ENCODE results near the gene FOXD4L3.
"Not testable (repeated sequence)": the region's sequence is repeated elsewhere in the genome, so short reads cannot be mapped to it uniquely, and the experiment has no call there.

Gene FOXD4L3

DNA sequence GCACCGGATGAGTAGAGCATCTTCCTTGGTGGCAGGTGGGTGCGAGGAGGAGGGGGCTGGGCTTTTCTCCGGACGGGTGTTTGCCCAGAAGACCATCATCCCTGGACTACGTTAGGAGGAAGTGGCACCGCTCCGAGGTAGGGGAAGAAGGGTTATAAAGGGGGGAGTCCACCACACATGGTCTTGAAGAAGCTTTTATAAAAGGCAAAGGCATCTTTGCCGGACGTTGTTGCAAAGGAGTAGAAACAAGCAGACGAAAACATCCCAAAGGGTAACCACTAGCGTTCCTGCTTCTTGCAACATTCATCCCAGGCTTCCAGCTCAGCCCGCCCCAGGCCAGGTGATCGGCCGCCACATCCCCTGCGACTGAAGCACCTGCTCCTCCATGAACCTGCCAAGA, at the start of gene FOXD4L3:
Gene FOXD4L3 (plus strand): TSS at position 301 of the 400 bp plus-strand sequence. CDS start 85 bp downstream, at position 386.
- not testable (repeated sequence) for DNase-seq (ENCODE audit: low spot score)

DNA sequence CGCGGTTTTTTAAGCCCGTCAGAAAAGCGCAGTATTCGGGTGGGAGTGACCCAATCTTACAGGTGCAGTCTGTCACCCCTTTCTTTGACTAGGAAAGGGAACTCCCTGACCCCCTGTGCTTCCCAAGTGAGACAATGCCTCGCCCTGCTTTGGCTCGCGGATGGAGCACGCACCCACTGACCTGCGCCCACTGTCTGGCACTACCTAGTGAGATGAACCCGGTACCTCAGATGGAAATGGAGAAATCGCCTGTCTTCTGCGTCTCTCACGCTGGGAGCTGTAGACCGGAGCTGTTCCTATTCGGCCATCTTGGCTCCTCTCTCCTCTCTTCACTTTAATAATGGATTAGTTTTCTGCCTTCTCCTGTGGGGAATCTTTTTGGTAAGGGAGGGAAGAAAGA, 21.6 kb upstream of the FOXD4L3 start:
- DNase-seq (ENCODE audit: low spot score): not testable (repeated sequence)

DNA sequence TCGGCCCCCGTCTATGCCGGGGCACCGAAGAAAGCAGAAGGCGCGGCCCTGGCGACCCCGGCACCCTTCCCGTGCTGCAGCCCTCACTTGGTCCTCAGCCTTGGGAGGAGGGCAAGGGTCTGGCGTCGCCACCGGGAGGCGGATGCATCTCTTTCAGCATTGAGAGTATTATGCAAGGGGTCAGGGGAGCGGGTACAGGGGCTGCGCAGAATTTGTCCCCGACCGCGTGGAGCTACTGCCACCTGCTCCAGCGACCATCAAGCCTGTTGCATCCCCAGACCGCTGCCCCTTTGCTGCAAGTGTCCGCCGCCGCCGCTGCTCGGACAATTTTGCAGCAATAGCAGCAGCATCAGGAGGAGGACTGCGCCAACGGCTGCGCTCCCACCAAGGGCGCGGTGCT, 1.1 kb downstream of the FOXD4L3 start:
- not testable (repeated sequence) for DNase-seq (ENCODE audit: low spot score)

DNA sequence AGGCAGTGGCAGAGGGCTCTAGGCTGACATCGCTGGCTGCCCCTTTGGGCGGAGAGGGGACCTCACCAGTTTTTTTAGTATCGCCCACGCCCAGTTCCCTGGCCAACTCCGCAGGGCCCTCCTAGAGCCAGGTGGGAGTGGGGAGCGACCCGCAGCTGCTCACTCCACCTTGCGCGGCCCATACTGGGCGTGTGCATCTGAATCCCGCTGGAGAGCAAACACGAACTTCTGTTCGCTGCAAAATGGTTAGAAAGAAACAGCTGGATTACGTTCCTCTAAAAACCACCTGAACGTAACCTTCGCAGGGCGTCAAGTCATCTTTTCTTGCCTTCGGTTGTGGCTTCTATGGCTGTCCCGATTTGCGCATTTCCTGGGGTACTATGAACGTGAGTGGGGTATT, 1.5 kb downstream of the FOXD4L3 start:
- DNase-seq (ENCODE audit: low spot score): not testable (repeated sequence)

DNA sequence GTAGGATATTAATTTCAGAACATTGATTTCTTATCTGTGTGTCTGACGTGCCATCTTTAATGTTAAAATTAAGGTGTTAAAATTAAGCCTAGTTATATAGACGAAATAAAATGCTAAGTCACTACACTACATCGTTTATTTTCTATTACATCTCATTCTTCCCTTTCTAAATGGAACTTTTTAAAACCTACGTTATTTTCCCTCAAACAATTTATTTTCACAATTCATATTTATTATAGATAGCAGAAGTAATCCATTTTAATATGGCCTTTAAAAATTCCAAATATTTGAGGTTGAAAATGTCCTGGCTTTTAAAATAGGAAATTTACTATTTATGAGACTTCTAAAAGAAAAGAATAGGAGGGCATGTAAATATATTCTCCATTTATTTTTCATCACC, 2.1 kb downstream of the FOXD4L3 start:
- DNase-seq (ENCODE audit: low spot score): not testable (repeated sequence)

DNA sequence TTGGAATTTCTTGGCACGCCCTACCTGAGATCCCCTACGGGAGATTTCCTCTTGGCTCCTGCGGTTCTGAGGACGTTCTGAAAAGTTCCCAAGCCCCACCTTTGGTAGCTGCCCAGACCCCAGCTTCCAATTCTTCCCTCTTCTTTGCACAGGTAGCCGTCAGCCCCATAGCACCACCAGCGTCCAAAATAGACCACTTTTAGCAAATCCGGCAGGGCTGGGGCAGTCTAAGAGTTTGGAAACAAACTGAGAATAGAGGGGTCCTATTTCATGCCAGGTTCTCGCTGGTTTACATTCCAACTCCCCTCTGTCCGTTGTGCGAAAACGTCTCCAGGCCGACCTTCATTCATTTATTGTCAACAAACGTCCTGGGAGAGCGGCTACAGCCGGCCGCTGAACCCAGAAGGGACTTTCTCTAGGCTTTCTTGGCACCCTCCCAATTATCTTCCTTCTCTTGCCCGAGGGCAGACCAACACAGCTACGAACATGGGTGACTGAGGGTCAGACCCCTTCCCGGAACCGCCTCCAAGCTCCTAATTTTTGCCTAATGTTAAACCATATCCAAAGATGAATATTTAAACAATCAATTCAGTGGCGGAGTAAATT, 3.1 kb downstream of the FOXD4L3 start:
- DNase-seq (ENCODE audit: low spot score): not testable (repeated sequence)

DNA sequence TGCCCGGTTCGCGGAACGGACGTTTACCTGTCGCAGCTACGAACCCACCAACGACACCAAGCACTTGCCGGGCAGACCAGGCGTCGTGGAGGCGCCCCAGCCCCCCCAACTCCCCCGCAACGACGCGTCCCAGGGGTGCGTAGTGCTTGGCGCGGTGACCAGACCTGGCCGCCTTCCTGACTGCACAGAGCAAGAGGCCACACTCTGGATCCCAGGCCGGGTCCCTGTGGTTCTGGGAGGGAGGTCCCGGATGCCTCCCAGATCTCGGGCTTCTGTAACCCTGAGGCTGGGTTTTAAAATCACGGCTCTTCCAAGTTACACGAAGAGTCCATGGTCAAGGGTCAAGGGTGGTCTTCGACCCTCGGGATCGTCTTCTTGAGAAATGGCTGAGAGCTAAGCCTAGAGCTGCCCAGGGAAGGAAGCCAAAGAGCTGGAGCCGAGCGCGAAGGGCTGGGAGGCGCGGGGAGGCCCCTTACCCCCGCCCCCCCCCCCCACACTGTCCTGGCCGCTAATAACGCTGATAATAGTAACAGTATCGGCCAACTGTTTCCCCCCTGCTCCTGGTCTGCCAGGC, 3.8 kb downstream of the FOXD4L3 start:
- not testable (repeated sequence) for DNase-seq (ENCODE audit: low spot score)

DNA sequence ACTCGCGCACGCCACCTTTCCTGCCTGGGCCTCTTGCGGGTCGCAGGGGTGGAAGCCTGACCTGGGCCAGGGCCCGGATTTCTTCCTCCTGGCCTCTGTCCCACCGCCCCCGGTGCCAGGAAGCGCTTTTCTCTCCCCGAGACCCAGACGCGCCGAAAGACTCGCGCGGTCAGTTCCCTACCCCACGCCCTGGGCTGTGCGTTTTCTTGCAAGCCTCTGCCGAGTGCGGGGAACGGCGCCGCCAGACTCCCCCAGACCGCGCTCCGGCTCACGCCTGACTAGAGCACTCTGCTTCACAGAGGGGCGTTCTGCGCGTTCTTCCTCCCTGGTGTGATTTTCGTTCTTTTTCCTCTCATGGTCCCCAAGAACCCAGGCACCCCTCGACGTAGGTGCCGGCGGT, 4.5 kb downstream of the FOXD4L3 start:
- DNase-seq (ENCODE audit: low spot score): not testable (repeated sequence)

DNA sequence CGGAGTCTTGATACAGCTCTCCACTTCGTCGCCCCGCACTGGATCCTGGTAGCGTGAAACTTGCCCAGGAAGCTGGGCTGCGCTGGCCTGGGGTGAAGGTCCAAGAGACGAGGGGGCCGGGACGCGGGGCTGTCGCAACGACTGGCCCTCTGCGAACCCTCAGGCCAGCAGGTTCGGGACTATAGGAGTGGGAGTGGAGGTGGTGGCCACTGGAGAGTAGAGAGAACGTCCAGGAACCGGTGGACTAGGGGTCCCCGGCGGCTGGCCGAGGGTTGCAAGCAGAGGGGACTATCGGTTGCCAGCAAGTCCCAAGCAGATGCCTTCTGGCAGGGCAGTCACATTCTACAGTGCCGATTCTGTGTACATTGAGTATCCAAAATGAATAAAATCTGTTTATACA, 5.0 kb downstream of the FOXD4L3 start:
- not testable (repeated sequence) for DNase-seq (ENCODE audit: low spot score)

DNA sequence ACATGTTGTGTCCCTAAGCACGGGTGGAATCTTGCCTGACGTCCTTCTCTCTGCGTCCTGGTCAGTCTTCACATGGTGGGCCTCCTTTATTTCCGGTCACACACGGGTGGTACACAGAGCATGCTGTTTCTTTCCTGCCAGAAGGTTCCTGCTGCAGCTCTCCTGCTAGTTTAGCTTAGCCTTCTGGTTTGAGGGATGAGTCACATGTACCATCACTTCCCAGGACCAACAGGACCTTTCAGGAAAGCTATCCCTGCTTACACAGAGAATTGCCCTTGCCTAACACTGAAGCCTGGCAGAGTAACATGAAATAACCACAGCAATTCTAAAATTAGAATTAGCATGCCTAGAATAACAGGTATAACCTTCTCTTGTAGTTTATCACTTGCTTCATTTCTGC, 8.5 kb downstream of the FOXD4L3 start:
- DNase-seq (ENCODE audit: low spot score): not testable (repeated sequence)

DNA sequence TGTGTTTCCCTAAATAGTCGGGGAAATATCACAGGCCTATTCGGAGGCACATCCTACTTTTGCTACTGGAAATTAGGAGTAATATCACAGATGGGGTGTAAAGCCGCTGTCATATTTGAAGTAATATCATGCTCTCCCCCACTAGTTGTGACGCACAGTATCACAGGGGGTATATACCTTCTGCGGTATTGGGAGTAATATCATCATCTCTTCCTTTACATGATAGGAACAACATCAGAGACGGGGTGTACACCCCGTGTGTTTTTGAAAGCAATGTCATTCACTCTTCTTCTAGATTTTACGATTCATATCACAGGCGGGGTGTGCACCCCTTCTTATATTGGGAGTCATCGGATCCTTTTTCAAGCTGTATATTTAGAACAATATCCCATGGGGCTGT, 15.5 kb downstream of the FOXD4L3 start:
- not testable (repeated sequence) for DNase-seq (ENCODE audit: low spot score)

DNA sequence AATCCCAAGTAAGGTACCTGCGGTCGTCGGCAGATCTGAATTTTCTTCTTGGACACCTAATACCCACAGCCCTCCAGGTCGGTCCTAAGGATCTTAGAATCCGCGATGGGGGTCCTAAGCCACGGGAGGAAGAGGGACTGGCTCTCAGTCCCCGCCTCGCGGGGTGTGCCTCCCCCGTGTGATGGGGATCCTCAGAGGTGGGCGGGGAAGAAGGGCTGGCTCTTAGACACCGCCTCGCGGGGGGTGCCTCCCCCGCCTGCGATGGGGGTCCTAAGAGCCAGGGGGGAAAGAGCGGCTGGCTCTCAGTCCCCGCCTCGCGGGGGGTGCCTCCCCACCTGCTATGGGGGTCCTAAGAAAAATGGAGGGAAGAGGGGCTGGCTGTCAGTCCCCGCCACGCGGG, 21.1 kb downstream of the FOXD4L3 start:
- DNase-seq (ENCODE audit: low spot score): not testable (repeated sequence)

DNA sequence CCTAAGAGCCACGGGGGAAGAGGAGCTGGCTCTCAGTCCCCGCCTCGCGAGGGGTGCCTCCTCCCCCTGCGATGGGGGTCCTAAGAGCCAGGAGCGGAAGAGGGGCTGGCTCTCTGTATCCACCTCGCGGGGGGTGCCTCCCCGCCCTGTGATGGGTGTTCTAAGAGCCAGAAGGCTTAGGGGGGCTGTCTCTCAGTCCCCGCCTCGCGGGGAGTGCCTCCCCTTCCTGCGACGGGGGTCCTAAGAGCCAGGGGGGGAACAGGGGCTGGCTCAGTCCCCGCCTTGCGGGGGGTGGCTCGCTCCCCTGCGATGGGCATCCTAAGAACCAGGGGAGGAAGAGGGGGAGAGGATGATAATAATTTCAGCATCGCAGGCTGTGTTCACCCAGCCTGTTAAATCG, 21.9 kb downstream of the FOXD4L3 start:
- not testable (repeated sequence) for DNase-seq (ENCODE audit: low spot score)

DNA sequence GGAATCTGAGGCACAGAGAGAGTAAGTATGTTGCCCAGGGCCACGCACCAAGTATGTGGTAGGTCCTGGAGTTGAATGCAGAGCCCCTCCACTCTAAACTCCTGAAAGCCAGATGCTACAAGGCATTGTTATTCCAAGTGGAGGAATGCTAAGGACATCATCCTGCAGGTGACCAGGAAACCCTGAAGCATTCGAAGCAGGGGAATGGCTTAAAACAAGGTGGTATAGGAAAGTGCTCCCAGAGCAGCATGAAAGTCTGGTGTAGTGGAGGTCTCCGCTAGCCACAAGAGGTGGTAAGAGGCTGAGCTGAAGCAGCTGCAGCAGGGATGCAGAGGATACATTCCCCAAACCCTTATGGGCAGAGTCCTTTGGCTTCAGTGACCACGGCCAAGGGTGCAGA, 26.4 kb downstream of the FOXD4L3 start:
- not testable (repeated sequence) for DNase-seq (ENCODE audit: low spot score)

DNA sequence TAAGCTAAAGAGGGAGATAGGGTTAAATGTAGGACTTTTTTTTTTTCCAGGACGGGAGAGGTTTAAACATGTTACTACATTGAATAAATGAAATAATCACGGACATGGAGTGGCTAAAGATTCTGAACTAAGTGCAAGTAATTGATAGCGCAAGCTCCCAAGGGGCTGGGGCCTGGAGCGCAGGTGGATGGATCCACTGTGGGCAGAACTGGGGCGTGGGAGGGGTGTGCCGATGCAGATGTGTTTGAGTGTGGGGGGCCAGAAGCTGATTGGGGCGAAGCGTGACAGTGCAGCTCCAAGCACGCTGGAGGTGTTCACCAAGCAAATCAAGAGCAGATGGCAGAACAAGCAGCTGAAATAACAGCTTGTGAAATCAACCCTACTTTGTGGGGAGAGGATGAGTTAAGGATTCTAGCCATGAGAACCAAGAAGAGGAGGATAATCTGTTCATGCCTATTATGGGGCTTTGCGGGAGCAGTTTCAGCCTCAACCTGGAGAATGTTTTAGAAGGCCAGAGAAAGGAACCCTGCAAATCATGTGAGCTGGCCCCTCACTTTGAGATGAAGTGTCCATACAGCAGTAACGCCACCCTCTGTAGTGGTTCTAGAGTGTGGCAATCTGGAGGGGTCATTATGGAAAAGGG, 28.0 kb downstream of the FOXD4L3 start:
- DNase-seq (ENCODE audit: low spot score): peak; percentile 7

DNA sequence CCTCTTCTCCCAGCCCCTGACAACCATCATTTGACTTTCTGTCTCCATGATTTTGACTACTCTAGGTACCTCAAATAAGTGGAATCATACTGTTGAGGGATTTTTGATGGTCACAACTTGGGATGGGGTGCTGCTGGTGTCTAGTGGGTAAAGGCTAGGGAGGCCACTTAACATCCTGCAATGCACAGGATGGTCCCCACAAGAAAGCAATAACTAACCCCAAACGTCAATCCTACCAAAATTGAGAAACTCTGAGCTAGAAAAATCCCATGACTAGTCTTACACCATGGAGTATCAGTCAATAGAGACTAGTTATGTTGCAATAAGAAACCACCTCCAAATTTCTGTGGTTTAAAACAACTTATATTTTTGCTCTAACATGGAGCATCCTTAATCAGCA, 29.5 kb downstream of the FOXD4L3 start:
- not testable (repeated sequence) for DNase-seq (ENCODE audit: low spot score)

DNA sequence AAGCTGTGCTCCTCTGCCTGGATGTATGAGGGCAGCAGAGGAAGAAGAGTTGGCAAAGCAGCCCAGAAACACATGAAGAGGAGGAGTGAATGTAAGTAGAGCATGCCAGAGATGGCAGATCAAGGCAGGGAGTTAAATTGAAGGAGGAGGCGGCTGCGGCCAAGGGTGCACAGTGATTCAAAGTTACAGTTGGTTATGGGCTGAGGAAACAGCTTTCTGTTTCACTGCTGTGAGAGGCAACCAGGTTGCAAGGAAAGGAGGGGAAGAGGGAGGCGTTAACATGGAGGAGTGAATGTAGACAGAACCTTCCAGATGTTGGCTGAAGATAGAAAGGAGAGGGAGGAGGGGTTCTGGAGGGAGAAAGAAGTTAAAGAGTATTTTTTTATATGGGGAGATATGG, 33.3 kb downstream of the FOXD4L3 start:
- not testable (repeated sequence) for DNase-seq (ENCODE audit: low spot score)

DNA sequence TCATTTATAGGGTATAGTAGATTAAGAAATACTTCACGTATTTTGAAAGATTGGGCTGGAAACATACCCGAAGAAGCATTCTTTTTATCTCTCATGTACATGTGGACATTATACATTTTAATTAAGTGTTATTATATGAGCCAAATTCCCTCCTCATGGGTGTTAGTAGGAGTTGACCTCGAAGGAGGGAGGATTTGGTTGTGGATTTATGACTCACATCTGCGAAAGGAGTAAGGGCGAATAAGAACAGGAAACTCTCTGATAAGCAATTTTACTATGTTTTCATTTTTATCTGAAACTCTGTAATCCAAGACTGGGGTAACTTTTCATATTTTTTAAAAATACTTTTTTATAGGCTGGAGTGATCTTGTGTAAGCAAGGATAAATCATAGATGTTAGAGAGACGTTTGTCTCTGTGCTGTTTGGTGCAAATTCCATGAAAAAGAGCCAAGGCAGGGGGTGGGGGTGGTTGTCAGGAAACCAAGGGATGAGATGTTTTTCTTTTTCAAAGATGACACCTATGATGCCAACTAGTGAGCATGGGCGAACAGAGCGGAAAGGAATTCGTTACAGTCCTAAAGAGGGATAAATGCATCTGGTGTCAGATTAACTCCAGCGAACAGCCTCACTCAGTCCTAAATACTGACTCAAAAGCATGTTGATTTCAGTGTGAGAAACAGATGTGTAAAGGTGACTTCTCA, 34.1 kb downstream of the FOXD4L3 start:
- DNase-seq (ENCODE audit: low spot score): not testable (repeated sequence)

DNA sequence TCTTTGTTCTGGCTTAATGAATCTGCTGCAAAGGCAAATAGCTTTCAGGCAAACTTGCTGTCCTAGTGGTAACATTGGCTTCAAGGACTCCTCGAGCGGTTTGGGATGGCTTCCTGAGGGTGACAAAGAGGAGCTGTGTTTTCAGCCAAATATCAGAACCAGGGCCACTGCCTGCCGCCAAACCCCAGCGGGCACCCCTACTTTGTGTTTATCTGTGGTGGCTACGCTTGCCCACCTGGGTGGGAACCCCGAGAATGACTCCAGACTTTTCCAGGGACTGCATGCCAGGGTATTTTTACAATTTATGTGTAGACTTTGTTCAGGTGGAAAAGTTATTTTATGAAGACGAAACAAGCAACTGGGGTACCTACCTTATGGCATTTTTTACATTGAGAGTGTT, 35.3 kb downstream of the FOXD4L3 start:
- not testable (repeated sequence) for DNase-seq (ENCODE audit: low spot score)

DNA sequence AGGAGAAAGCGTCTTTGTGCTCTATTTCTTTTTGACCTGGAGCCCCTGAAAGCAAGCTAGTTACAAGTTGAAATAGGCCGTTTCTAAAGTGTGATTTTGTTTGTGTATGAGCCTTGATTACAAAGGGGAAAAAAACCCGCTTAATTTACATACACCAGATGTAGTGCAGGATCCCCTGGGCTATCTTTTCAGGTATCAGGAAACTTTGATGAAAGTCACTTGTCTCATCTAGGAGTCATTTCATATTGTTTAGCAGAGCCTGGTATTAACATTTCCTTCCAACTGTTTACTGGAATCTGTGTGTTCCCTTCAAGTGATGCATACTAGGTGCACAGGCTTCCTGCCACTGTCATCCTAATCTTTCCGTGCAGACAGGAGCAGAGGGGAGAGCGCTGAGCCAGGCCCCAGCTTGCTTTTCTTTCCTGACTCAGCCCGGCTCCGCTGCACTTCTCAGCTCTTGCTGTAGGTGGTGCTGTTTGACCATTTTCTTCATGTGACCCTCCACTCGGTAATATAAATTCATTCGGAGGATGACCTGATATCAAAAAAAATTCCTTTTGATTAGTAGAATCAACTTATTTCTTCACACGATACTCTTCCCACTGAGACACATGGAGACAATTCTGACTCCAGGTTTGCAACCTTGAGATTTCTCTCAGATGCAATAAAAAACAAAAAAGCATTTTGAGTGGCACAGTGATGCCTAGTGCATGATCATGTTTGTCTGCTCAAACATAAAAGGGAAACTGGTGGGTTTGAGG, 39.8 kb downstream of the FOXD4L3 start:
- not testable (repeated sequence) for DNase-seq (ENCODE audit: low spot score)

DNA sequence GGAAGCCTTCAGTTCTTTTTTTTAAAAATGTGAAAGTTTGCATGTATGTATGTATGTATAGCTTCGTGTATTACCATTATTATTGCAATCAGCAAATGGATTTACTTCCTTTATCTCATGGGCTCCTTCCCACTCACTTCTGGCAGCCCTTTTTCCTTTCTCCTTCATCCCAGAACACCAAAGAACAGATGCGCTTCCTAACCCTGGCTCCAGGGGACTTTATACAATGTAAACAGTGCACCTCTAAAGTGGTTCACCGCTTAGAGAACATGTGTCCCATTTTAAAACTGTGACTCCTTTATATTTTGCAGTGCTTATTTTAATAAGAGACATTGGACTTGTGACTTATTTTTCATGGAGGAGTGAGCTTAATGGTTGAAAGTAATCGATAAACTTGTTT, 40.6 kb downstream of the FOXD4L3 start:
- not testable (repeated sequence) for DNase-seq (ENCODE audit: low spot score)

DNA sequence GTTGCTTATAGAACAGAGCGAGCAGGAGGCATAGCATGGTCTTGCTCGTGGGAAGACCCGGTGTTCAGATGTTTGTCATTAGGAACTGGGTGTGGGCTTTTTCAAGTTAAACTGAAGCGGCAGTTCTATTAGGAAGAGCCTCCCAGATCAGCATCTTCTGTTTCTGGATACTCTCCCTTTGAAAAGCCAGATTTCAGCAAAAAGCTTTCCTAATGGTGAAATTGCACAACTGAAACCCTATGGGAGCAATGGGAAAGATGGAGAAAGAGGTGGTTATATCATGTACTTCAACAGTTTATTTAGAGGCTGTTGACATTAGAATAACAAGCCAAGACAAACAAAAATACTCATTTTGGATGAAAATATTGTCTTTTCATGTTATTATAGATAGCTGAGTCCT, 41.3 kb downstream of the FOXD4L3 start:
- not testable (repeated sequence) for DNase-seq (ENCODE audit: low spot score)
